H1 (cell line): Measurements from ENCODE around the gene OR2AJ1. TPM values are rescaled to one million over a fixed set of nuclear protein-coding genes. Genes with fewer than 3 reads are reported as not detected.

Experiments
- CTCF ChIA-PET: fragments of 300-600 bp; sonication (Branson Sonifier 250); formaldehyde crosslinking; loops from one replicate; lab custom pipeline; 2021; ENCODE audit not compliant: partially characterized antibody; lab: Charles Lee
- POLR2A ChIA-PET: fragments of 300-600 bp; sonication (Branson Sonifier 250); formaldehyde crosslinking; loops from one replicate; lab custom pipeline; 2021; ENCODE audit warnings: inconsistent platforms; ENCODE audit not compliant: partially characterized antibody; lab: Charles Lee
- DNase-seq, 2 experiments: peaks; one replicate each; pipeline versions ENCODE4 v3.0.0 to v3.0.0-alpha.2; 2010 to 2022; ENCODE audit warnings: low spot score in 2 of 2, low read depth in 1 of 2, mixed read lengths in 1 of 2
- FAIRE-seq: peaks from 2 replicates; lab custom pipeline; 2011; peaks lifted over from hg19 to GRCh38; lab: Jason Lieb, UNC
- H2AFZ ChIP-seq: 2 replicates; pipeline ENCODE4 v1.8.1; 2012; ENCODE audit warnings: low read length, inconsistent platforms
- H2AK5ac ChIP-seq: 2 replicates; pipeline ENCODE4 v1.6.1; 2013; ENCODE audit warnings: low read depth, low read length
- H2BK120ac ChIP-seq: replicated peaks from 2 replicates; pipeline ENCODE3; 2013; ENCODE audit warnings: low read depth, low read length, inconsistent platforms
- H2BK12ac ChIP-seq: 2 replicates; pipeline ENCODE4 v1.6.1; 2013; ENCODE audit warnings: low read depth, low read length
- H2BK15ac ChIP-seq: 2 replicates; pipeline ENCODE4 v1.6.1; 2013; ENCODE audit warnings: low read length
- H2BK20ac ChIP-seq: 2 replicates; pipeline ENCODE4 v1.6.1; 2013; ENCODE audit warnings: low read length
- H2BK5ac ChIP-seq: 2 replicates; pipeline ENCODE4 v1.6.1; 2013; ENCODE audit warnings: low read depth, low read length
- H3K14ac ChIP-seq: 2 replicates; pipeline ENCODE4 v1.6.1; 2013; ENCODE audit warnings: inconsistent platforms; ENCODE audit not compliant: insufficient read length
- H3K18ac ChIP-seq: 2 replicates; pipeline ENCODE4 v1.6.1; 2013; ENCODE audit warnings: low read length; ENCODE audit errors: extremely low read depth
- H3K23ac ChIP-seq: 2 replicates; pipeline ENCODE4 v1.6.1; 2013; ENCODE audit warnings: inconsistent platforms; ENCODE audit not compliant: insufficient read length
- H3K23me2 ChIP-seq: 2 replicates; pipeline ENCODE4 v1.6.1; 2013; ENCODE audit warnings: low read depth, low read length
- H3K27ac ChIP-seq: 2 replicates; pipeline ENCODE4 v1.6.1; 2011; ENCODE audit warnings: low read depth, low read length, inconsistent platforms
- H3K27me3 ChIP-seq, 4 experiments: replicated peaks in 1 of 4; 1 replicate in 1 of 4; 2 replicates in 3 of 4; pipeline versions ENCODE4 v1.6.1 to v1.8.1; 2011 to 2013; ENCODE audit warnings: low read length in 3 of 4, mild to moderate bottlenecking in 3 of 4, inconsistent platforms in 2 of 4, mixed read lengths in 2 of 4, moderate library complexity in 1 of 4; ENCODE audit not compliant: control insufficient read depth in 3 of 4, insufficient read depth in 3 of 4; ENCODE audit errors: extremely low read depth in 1 of 4
- H3K36me3 ChIP-seq, 4 experiments: 2 replicates each; pipeline versions ENCODE4 v1.6.1 to v1.8.1; 2011 to 2013; ENCODE audit warnings: mild to moderate bottlenecking in 4 of 4, low read length in 3 of 4, moderate library complexity in 2 of 4, control low read depth in 1 of 4, inconsistent platforms in 1 of 4; ENCODE audit not compliant: insufficient read depth in 4 of 4, control insufficient read depth in 2 of 4
- H3K4ac ChIP-seq: replicated peaks from 2 replicates; pipeline ENCODE3; 2013; ENCODE audit warnings: low read length, low read depth, mixed read lengths, inconsistent platforms; ENCODE audit not compliant: insufficient read length
- H3K4me1 ChIP-seq, 4 experiments: replicated peaks in 1 of 4; 1 replicate in 1 of 4; 2 replicates in 3 of 4; pipeline versions ENCODE4 v1.6.1 to v1.8.1; 2011 to 2013; ENCODE audit warnings: low read length in 3 of 4, inconsistent platforms in 2 of 4, mixed read lengths in 1 of 4; ENCODE audit not compliant: insufficient read depth in 4 of 4, control insufficient read depth in 3 of 4
- H3K4me2 ChIP-seq, 2 experiments: 2 replicates each; pipeline versions ENCODE4 v1.6.1 to v1.8.1; 2011 to 2013; ENCODE audit warnings: low read depth in 2 of 2, low read length in 2 of 2, control low read depth in 1 of 2, inconsistent platforms in 1 of 2, mild to moderate bottlenecking in 1 of 2; ENCODE audit not compliant: insufficient read depth in 1 of 2
- H3K4me3 ChIP-seq, 4 experiments: fragments of 200-600, 300-600 bp in 1 of 4; sonication (generic), shearing (Covaris generic), sonication (Bioruptor Twin) in 1 of 4; 2 replicates each; pipeline versions ENCODE4 v1.5.1 to v1.8.1; 2011 to 2016; ENCODE audit warnings: low read length in 4 of 4, low read depth in 3 of 4, control low read depth in 2 of 4, inconsistent platforms in 2 of 4, mild to moderate bottlenecking in 2 of 4, mixed read lengths in 1 of 4, moderate library complexity in 1 of 4; ENCODE audit not compliant: insufficient read depth in 2 of 4; ENCODE audit errors: extremely low read depth in 1 of 4
- H3K56ac ChIP-seq: replicated peaks from 2 replicates; pipeline ENCODE3; 2013; ENCODE audit warnings: low read depth, mild to moderate bottlenecking, mixed read lengths, low read length, inconsistent platforms; ENCODE audit not compliant: insufficient read length
- H3K79me1 ChIP-seq: 2 replicates; pipeline ENCODE4 v1.6.1; 2013; ENCODE audit warnings: low read depth, low read length, control low read depth
- H3K79me2 ChIP-seq, 2 experiments: 2 replicates each; pipeline versions ENCODE4 v1.6.1 to v1.8.1; 2012 to 2013; ENCODE audit warnings: low read length in 2 of 2, mild to moderate bottlenecking in 2 of 2, inconsistent platforms in 1 of 2; ENCODE audit not compliant: insufficient read depth in 2 of 2, control insufficient read depth in 1 of 2
- H3K9ac ChIP-seq, 4 experiments: replicated peaks in 1 of 4; 1 replicate in 1 of 4; 2 replicates in 3 of 4; pipeline versions ENCODE4 v1.6.1 to v1.8.1; 2011 to 2013; ENCODE audit warnings: low read depth in 3 of 4, low read length in 3 of 4, control low read depth in 2 of 4, mild to moderate bottlenecking in 2 of 4, moderate library complexity in 2 of 4, inconsistent platforms in 1 of 4; ENCODE audit errors: extremely low read depth in 1 of 4
- H3K9me3 ChIP-seq, 2 experiments: 2 replicates each; pipeline versions ENCODE4 v1.6.1 to v1.8.1; 2012 to 2013; ENCODE audit warnings: mild to moderate bottlenecking in 2 of 2, moderate library complexity in 2 of 2, control low read depth in 1 of 2, inconsistent platforms in 1 of 2, low read depth in 1 of 2, low read length in 1 of 2, mixed read lengths in 1 of 2; ENCODE audit not compliant: insufficient read depth in 2 of 2
- H4K20me1 ChIP-seq, 2 experiments: replicated peaks in 1 of 2; 2 replicates each; pipeline versions ENCODE3 to v1.8.1; 2011 to 2013; ENCODE audit warnings: inconsistent platforms in 2 of 2, low read length in 2 of 2, mild to moderate bottlenecking in 1 of 2; ENCODE audit not compliant: insufficient read depth in 2 of 2, control insufficient read depth in 1 of 2
- H4K5ac ChIP-seq: 2 replicates; pipeline ENCODE4 v1.6.1; 2013; ENCODE audit warnings: low read length, low read depth, mixed read lengths, inconsistent platforms; ENCODE audit not compliant: insufficient read length
- H4K8ac ChIP-seq: 2 replicates; pipeline ENCODE4 v1.8.0; 2013; ENCODE audit warnings: mild to moderate bottlenecking, moderate library complexity, low read length, inconsistent platforms; ENCODE audit not compliant: insufficient read depth; ENCODE audit errors: extremely low read depth
- H4K91ac ChIP-seq: replicated peaks from 2 replicates; pipeline ENCODE3; 2013; ENCODE audit warnings: low read length, mixed read lengths, inconsistent platforms; ENCODE audit not compliant: insufficient read length
- BCL11A ChIP-seq, 2 experiments: IDR thresholded peaks; one replicate each; pipeline ENCODE4 v1.6.1; 2011; ENCODE audit warnings: low read depth in 2 of 2, low read length in 2 of 2, mild to moderate bottlenecking in 2 of 2
- CBX5 ChIP-seq: fragments of 300-800, 300-1000 bp; sonication (generic); IDR thresholded peaks from 2 replicates; pipeline ENCODE4 v1.7.1; 2016; ENCODE audit warnings: antibody characterized with exemption, low read length, low read depth
- CBX8 ChIP-seq: fragments of 300-800, 300-1000 bp; sonication (generic); IDR thresholded peaks from 2 replicates; pipeline ENCODE4 v1.7.1; 2016; ENCODE audit warnings: low read depth, low read length, borderline replicate concordance
- CHD2 ChIP-seq: IDR thresholded peaks from 2 replicates; pipeline ENCODE4 v1.6.1; 2012; ENCODE audit warnings: low read length, improper control_type of control experiment
- CTBP2 ChIP-seq: IDR thresholded peaks from 2 replicates; pipeline ENCODE4 v1.7.0; 2011; ENCODE audit warnings: borderline replicate concordance, mild to moderate bottlenecking, moderate library complexity, mixed read lengths, low read length; ENCODE audit not compliant: insufficient read depth, insufficient read length
- JUND ChIP-seq: IDR thresholded peaks from 2 replicates; pipeline ENCODE4 v1.6.1; 2011; ENCODE audit warnings: mild to moderate bottlenecking, improper control_type of control experiment, low read length
- MAX ChIP-seq: IDR thresholded peaks from 2 replicates; pipeline ENCODE4 v1.6.1; 2012; ENCODE audit warnings: inconsistent platforms
- NANOG ChIP-seq: IDR thresholded peaks from 2 replicates; pipeline ENCODE4 v1.6.1; 2011; ENCODE audit warnings: low read length, low read depth, mild to moderate bottlenecking, inconsistent platforms; ENCODE audit not compliant: insufficient read depth, poor library complexity, severe bottlenecking
- POLR2AphosphoS5 ChIP-seq: IDR thresholded peaks from 2 replicates; pipeline ENCODE4 v1.6.1; 2011; ENCODE audit warnings: low read depth, low read length
- SIN3A ChIP-seq, 2 experiments: IDR thresholded peaks in 1 of 2; conservative IDR thresholded peaks in 1 of 2; 2 replicates each; pipeline ENCODE4 v1.6.1; 2011 to 2012; ENCODE audit warnings: low read length in 2 of 2, improper control_type of control experiment in 1 of 2, low read depth in 1 of 2, mild to moderate bottlenecking in 1 of 2
- SP1 ChIP-seq: IDR thresholded peaks from 2 replicates; pipeline ENCODE4 v1.6.1; 2011; ENCODE audit warnings: low read depth, low read length
- WGBS, 2 experiments: shearing (Covaris generic) in 1 of 2; methylation state at CpG; one replicate each; pipeline versions ENCODE4 v1.1.6 to v1.1.7; 2013 to 2015; ENCODE audit warnings: low lambda C conversion rate in 2 of 2, mixed read lengths in 2 of 2, inconsistent platforms in 1 of 2, low coverage in 1 of 2, missing lambda C conversion rate in 1 of 2; ENCODE audit not compliant: insufficient replicate concordance in 2 of 2, insufficient coverage in 1 of 2, insufficient read length in 1 of 2; ENCODE audit errors: extremely low coverage in 1 of 2, missing lambda C conversion rate in 1 of 2; 5-methylcytosine and 5-hydroxymethylcytosine counted together
- polyA plus RNA-seq, 7 experiments: library from polyadenylated mRNA; depleted of rRNA in 3 of 7; stranded (reverse) in 5 of 7; unstranded in 2 of 7; fragments of >200 nt in 5 of 7; fragments of 200-250 nt in 2 of 7; gene quantifications; 1 replicate in 5 of 7; 2 replicates in 1 of 7; 4 replicates in 1 of 7; pipeline versions ENCODE4 v1.2.1 to v1.2.3, GENCODE V29; 2011 to 2013; ENCODE audit warnings: missing spikeins in 2 of 7, mixed read lengths in 2 of 7
- total RNA-seq: library from RNA; stranded (reverse); fragmentation: NEBNext Ultra II Directional; extraction: Animal tissue kit (Norgen Biotek cat#: 25700); gene quantifications from 2 replicates; pipeline ENCODE4 v1.2.1, GENCODE V29; 2021
- TF ChIP-seq, protein P1 (sequence below): IDR thresholded peaks from 2 replicates; pipeline ENCODE4 v1.6.1; 2012; ENCODE audit warnings: inconsistent platforms

Gene OR2AJ1
- total and polyA plus RNA-seq, 2 of the 8 experiments (the other 6 are each of a cell fraction or from before 2014, with no cell fraction given): not detected

GRCh38 chr1:247962911-247963588, 38.4 kb downstream of the OR2AJ1 start:
- no peak for DNase-seq
- Histone ChIP-seq H3K36me3 (no peaks in the 10 kb centered on the region), H3K9me3 (peaks cover 36 to 46% of the 10 kb centered on the region in 2 experiments), H2BK15ac (no peak overlapping the region), H3K4me2 (no peak overlapping the region), H3K27me3 (no peaks in the 10 kb centered on the region), H4K8ac (no peak overlapping the region), H3K27ac (no peak overlapping the region), H3K4ac (no peak overlapping the region), H2BK5ac (no peak overlapping the region), H3K4me1 (no peaks in the 10 kb centered on the region), H2AFZ (no peak overlapping the region), H3K18ac (no peak overlapping the region), H3K9ac (no peak overlapping the region), H3K23me2 (no peaks in the 10 kb centered on the region), H3K14ac (no peak overlapping the region), H3K4me3 (no peak overlapping the region), H3K56ac (no peak overlapping the region), H2BK12ac (no peak overlapping the region), H2BK20ac (no peak overlapping the region), H2AK5ac (no peak overlapping the region), H4K91ac (no peak overlapping the region), H4K20me1 (no peaks in the 10 kb centered on the region), H2BK120ac (no peak overlapping the region), H3K79me2 (no peaks in the 10 kb centered on the region), H3K23ac (no peak overlapping the region), H4K5ac (no peak overlapping the region), H3K79me1 (no peaks in the 10 kb centered on the region)
- POLR2A ChIA-PET: no interaction called here
- 81% methylated on average over 4 of the region's 4 CpGs; no CpG with 5 or more reads in 1 of the 2 experiments for WGBS, 2 experiments
- TF ChIP-seq, protein P1, sequence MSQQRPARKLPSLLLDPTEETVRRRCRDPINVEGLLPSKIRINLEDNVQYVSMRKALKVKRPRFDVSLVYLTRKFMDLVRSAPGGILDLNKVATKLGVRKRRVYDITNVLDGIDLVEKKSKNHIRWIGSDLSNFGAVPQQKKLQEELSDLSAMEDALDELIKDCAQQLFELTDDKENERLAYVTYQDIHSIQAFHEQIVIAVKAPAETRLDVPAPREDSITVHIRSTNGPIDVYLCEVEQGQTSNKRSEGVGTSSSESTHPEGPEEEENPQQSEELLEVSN: no peak
- no peak for TF ChIP-seq CBX5
- TF ChIP-seq SIN3A (conservative IDR thresholded peaks at IDR 0.05 in 1 of 2, IDR thresholded peaks at IDR 0.05 in 1 of 2; ENCODE audit: low read depth in 1 of 2, low read length in 2 of 2): no peak
- TF ChIP-seq BCL11A (IDR thresholded peaks at IDR 0.05; ENCODE audit: low read depth in 2 of 2, low read length in 2 of 2): no peak
- TF ChIP-seq POLR2AphosphoS5: no peak
- TF ChIP-seq CHD2: no peak
- no peak for TF ChIP-seq SP1
- TF ChIP-seq CBX8: no peak
- no peak for TF ChIP-seq NANOG
- TF ChIP-seq CTBP2: no peak
- no peak for TF ChIP-seq MAX
- no peak for TF ChIP-seq JUND
- CTCF ChIA-PET: no interaction called here
- no peak for FAIRE-seq
